HepG2 (cell line): ENCODE data around the gene FAM32A. TPM values are rescaled to one million over a fixed set of nuclear protein-coding genes. Genes with fewer than 3 reads are reported as not detected.

Experiments used
- ATF3 ChIP-seq: sonication (generic); formaldehyde crosslinking; IDR thresholded peaks from 2 replicates; pipeline ENCODE4 v1.4.0; 2020; ENCODE audit warnings: missing genetic modification reagents
- BRF2 ChIP-seq: sonication (generic); formaldehyde crosslinking; IDR thresholded peaks from 2 replicates; pipeline ENCODE4 v1.8.1; 2022; ENCODE audit warnings: mild to moderate bottlenecking, missing genetic modification reagents
- DPF2 ChIP-seq: sonication (generic); formaldehyde crosslinking; IDR thresholded peaks from 2 replicates; pipeline ENCODE4 v1.4.0; 2020; ENCODE audit warnings: mild to moderate bottlenecking, low read depth, missing genetic modification reagents, borderline replicate concordance
- KLF6 ChIP-seq: IDR thresholded peaks from 2 replicates; pipeline ENCODE4 v1.8.0; 2016; ENCODE audit warnings: missing biosample characterization, missing genetic modification reagents
- MED8 ChIP-seq: sonication (generic); formaldehyde crosslinking; IDR thresholded peaks from 2 replicates; pipeline ENCODE4 v1.8.1; 2023; ENCODE audit warnings: mild to moderate bottlenecking, missing genetic modification reagents; ENCODE audit not compliant: insufficient replicate concordance
- RFX5 ChIP-seq: IDR thresholded peaks from 2 replicates; pipeline ENCODE4 v1.6.1; 2011; ENCODE audit warnings: low read depth, low read length, improper control_type of control experiment
- SP4 ChIP-seq: sonication (generic); formaldehyde crosslinking; IDR thresholded peaks from 2 replicates; pipeline ENCODE4 v1.8.1; 2023; ENCODE audit warnings: mild to moderate bottlenecking, missing genetic modification reagents
- ZBTB44 ChIP-seq: sonication (generic); formaldehyde crosslinking; IDR thresholded peaks from 2 replicates; pipeline ENCODE4 v1.4.0; 2020; ENCODE audit warnings: missing genetic modification reagents
- ZNF10 ChIP-seq: sonication (generic); formaldehyde crosslinking; IDR thresholded peaks from 2 replicates; pipeline ENCODE4 v1.4.0; 2020; ENCODE audit warnings: mild to moderate bottlenecking, low read depth, missing genetic modification reagents, borderline replicate concordance
- ZNF230 ChIP-seq: sonication (generic); formaldehyde crosslinking; IDR thresholded peaks from 2 replicates; pipeline ENCODE4 v1.4.0; 2020; ENCODE audit warnings: mild to moderate bottlenecking, missing genetic modification reagents
- ZNF546 ChIP-seq: sonication (generic); formaldehyde crosslinking; conservative IDR thresholded peaks from 2 replicates; pipeline ENCODE4 v1.8.1; 2023; ENCODE audit warnings: mild to moderate bottlenecking, missing genetic modification reagents
- ZNF550 ChIP-seq: sonication (generic); formaldehyde crosslinking; IDR thresholded peaks from 2 replicates; pipeline ENCODE4 v1.4.0; 2020; ENCODE audit warnings: mild to moderate bottlenecking, missing genetic modification reagents, borderline replicate concordance
- ZNF558 ChIP-seq: sonication (generic); formaldehyde crosslinking; IDR thresholded peaks from 2 replicates; pipeline ENCODE4 v1.9.0; 2022; ENCODE audit warnings: mild to moderate bottlenecking, missing genetic modification reagents, borderline replicate concordance
- ZNF746 ChIP-seq: sonication (generic); formaldehyde crosslinking; IDR thresholded peaks from 2 replicates; pipeline ENCODE4 v1.8.0; 2022; ENCODE audit warnings: mild to moderate bottlenecking, missing genetic modification reagents
- ZNF777 ChIP-seq: sonication (generic); formaldehyde crosslinking; IDR thresholded peaks from 2 replicates; pipeline ENCODE4 v1.4.0; 2020; ENCODE audit warnings: missing genetic modification reagents
- polyA plus RNA-seq, 8 experiments: library from polyadenylated mRNA; depleted of rRNA in 3 of 8; stranded (reverse) in 7 of 8; unstranded in 1 of 8; fragments of >200 nt; fragmentation: Illumina TruSeq in 4 of 8; extraction: Trizol in 4 of 8; gene quantifications; 2 replicates each; pipeline versions ENCODE4 v1.2.1 to v1.2.3, GENCODE V29; 2011 to 2016; ENCODE audit warnings: low read depth in 4 of 8, missing spikeins in 1 of 8, mixed read lengths in 1 of 8; ENCODE audit not compliant: insufficient read depth in 1 of 8
- total RNA-seq, 5 experiments: library from RNA; depleted of rRNA; stranded (reverse); fragments of >200 nt; fragmentation: Illumina TruSeq; extraction: Trizol; gene quantifications; 2 replicates each; pipeline ENCODE4 v1.2.3, GENCODE V29; 2016; ENCODE audit warnings: low read depth in 1 of 5
- TF ChIP-seq, protein P1 (sequence below): sonication (generic); formaldehyde crosslinking; IDR thresholded peaks from 2 replicates; pipeline ENCODE4 v1.4.0; 2020; ENCODE audit warnings: missing genetic modification reagents, mild to moderate bottlenecking, borderline replicate concordance
- TF ChIP-seq, protein P2 (sequence below): sonication (generic); formaldehyde crosslinking; IDR thresholded peaks from 2 replicates; pipeline ENCODE4 v1.5.0; 2020; ENCODE audit warnings: mild to moderate bottlenecking, missing genetic modification reagents
- TF ChIP-seq, protein P3 (sequence below): IDR thresholded peaks from 2 replicates; pipeline ENCODE4 v1.6.1; 2016; ENCODE audit warnings: low read depth

FAM32A gene
- total and polyA plus RNA-seq, 2 of the 13 experiments (the other 11 are each of a cell fraction or from before 2014, with no cell fraction given): 85.8 to 86.2 TPM

DNA sequence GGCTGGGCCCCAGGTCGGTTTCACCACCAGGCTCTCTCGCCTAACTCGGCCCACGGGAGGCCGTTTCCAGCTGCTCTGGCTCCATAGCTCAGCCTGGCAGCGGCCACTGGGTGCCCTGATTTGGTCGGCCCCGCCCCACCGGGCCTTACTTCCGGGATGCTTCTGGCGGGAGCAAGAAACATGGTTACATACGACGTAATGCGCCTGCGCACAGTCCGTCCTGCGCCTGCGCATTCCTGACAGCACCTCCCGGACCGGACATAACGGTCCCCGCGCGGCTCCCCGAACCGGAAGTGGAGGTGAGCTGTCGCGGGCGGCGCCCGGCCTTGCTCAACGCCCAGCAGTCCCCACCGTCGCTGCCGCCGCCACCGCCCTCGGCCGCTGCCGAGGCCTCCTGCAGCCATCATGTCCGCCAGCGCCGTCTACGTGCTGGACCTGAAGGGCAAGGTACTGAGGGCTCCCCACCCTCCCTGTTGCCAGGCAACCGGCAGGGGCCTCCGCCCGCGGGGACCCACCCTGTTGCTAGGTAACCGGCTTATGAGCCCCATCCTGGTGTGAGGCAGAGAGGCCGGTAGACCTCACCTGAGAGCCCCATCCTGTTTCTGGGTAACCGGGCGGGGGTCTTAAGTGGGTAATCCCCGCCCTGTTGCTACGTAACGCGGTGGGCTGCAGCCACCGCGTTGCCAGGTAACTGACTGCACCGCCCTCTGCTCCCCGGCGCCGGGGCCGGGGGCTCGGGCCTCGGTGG lies 12.6 kb downstream of the FAM32A start, which contains the start of gene AP1M1 (continued):
- TF ChIP-seq MED8 (CRISPR knock-in tag) (no peak), ZNF10 (CRISPR knock-in tag) (no peak), ZNF550 (CRISPR knock-in tag) (no peak), ZNF546 (CRISPR knock-in tag) (no peak), ZNF777 (CRISPR knock-in tag) (no peak), BRF2 (CRISPR knock-in tag) (no peak), DPF2 (CRISPR knock-in tag) (no peak), ATF3 (CRISPR knock-in tag) (peak; percentile 17; the same call in 1 of the 2 replicates), KLF6 (CRISPR knock-in tag) (no peak), RFX5 (peak; percentile 30; the same call in 1 of the 2 replicates), ZBTB44 (CRISPR knock-in tag) (no peak), SP4 (peak; percentile 30; the same call in 1 of the 2 replicates), ZNF230 (CRISPR knock-in tag) (no peak), ZNF746 (0 out of 2 replicates have a peak, but pooled peaks have one; percentile 51), ZNF558 (CRISPR knock-in tag) (no peak; the same call in 1 of the 2 replicates)
- TF ChIP-seq, protein P1, sequence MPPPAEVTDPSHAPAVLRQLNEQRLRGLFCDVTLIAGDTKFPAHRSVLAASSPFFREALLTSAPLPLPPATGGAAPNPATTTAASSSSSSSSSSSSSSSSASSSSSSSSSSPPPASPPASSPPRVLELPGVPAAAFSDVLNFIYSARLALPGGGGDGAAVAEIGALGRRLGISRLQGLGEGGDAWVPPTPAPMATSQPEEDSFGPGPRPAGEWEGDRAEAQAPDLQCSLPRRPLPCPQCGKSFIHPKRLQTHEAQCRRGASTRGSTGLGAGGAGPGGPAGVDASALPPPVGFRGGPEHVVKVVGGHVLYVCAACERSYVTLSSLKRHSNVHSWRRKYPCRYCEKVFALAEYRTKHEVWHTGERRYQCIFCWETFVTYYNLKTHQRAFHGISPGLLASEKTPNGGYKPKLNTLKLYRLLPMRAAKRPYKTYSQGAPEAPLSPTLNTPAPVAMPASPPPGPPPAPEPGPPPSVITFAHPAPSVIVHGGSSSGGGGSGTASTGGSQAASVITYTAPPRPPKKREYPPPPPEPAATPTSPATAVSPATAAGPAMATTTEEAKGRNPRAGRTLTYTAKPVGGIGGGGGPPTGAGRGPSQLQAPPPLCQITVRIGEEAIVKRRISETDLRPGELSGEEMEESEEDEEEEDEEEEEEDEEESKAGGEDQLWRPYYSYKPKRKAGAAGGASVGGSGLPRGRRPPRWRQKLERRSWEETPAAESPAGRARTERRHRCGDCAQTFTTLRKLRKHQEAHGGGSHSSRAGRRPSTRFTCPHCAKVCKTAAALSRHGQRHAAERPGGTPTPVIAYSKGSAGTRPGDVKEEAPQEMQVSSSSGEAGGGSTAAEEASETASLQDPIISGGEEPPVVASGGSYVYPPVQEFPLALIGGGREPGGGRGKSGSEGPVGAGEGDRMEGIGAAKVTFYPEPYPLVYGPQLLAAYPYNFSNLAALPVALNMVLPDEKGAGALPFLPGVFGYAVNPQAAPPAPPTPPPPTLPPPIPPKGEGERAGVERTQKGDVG (CRISPR knock-in tag): 0 out of 2 replicates have a peak, but pooled peaks have one; percentile 42
- TF ChIP-seq, protein P2, sequence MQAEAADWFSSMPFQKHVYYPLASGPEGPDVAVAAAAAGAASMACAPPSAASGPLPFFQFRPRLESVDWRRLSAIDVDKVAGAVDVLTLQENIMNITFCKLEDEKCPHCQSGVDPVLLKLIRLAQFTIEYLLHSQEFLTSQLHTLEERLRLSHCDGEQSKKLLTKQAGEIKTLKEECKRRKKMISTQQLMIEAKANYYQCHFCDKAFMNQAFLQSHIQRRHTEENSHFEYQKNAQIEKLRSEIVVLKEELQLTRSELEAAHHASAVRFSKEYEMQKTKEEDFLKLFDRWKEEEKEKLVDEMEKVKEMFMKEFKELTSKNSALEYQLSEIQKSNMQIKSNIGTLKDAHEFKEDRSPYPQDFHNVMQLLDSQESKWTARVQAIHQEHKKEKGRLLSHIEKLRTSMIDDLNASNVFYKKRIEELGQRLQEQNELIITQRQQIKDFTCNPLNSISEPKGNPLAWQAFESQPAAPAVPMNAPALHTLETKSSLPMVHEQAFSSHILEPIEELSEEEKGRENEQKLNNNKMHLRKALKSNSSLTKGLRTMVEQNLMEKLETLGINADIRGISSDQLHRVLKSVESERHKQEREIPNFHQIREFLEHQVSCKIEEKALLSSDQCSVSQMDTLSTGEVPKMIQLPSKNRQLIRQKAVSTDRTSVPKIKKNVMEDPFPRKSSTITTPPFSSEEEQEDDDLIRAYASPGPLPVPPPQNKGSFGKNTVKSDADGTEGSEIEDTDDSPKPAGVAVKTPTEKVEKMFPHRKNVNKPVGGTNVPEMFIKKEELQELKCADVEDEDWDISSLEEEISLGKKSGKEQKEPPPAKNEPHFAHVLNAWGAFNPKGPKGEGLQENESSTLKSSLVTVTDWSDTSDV: no peak
- TF ChIP-seq, protein P3, sequence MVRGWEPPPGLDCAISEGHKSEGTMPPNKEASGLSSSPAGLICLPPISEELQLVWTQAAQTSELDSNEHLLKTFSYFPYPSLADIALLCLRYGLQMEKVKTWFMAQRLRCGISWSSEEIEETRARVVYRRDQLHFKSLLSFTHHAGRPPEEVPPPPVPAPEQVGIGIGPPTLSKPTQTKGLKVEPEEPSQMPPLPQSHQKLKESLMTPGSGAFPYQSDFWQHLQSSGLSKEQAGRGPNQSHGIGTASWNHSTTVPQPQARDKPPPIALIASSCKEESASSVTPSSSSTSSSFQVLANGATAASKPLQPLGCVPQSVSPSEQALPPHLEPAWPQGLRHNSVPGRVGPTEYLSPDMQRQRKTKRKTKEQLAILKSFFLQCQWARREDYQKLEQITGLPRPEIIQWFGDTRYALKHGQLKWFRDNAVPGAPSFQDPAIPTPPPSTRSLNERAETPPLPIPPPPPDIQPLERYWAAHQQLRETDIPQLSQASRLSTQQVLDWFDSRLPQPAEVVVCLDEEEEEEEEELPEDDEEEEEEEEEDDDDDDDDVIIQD (CRISPR knock-in tag): no peak
